ENCODE data around the gene OR4C46. TPM values are rescaled to one million over a fixed set of nuclear protein-coding genes. Genes with fewer than 3 reads are reported as not detected.
"Not testable (repeated sequence)": the region's sequence is repeated elsewhere in the genome, so short reads cannot be mapped to it uniquely, and the experiment has no call there.

OR4C46 gene
- total RNA-seq = not detected
- not detected for polyA plus RNA-seq
- long read RNA-seq, donor 1 = 0 reads
- long read RNA-seq, donor 2 = 0 reads
- long read RNA-seq, donor 3 = 0 reads
- long read RNA-seq, donor 4 = 0 reads
- long read RNA-seq, donor 5 = 0 reads
- long read RNA-seq, donor 6 = 0 reads
- long read RNA-seq, donor 7 = 0 reads
- long read RNA-seq, donor 8 = 0 reads
- long read RNA-seq, donor 9 = 0 reads
- long read RNA-seq, donor 10 = 0 reads

DNA sequence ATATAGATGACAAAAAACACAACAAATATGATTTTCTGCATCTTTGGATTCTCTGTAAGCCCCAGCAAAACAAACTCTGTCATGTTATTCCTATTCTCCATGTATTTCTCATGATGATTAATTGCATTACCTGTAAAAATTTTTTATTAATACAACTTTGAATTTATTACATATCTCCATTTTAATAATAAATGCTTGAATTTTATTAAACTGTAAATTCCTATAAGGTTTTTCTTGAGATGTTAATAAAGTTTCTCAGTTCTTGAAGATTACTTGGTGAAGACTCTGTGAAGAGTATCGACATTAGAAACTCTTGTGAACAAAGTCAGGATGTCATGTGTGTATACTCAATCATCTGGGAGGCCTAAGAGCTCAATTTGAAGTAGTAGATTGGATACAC, at the start of gene OR4C46:
TSS of gene OR4C46 (minus strand) at position 101 of the 400 bp plus-strand sequence. CDS start at position 101, 0 bp downstream.
- no peak within 1 kb of the TSS for H3K27ac ChIP-seq
- no peak within 1 kb of the TSS for H3K4me3 ChIP-seq
- H3K36me3 ChIP-seq = no peaks in the 10 kb centered on the region
- intact Hi-C loops (cut with DNase I; ENCODE audit: low total_unique reads) = no loop called here
- H3K27me3 ChIP-seq = no peaks in the 10 kb centered on the region
- TF ChIP-seq CTCF (IDR thresholded peaks at IDR 0.05) = no peak
- no peak for TF ChIP-seq POLR2A (IDR thresholded peaks at IDR 0.05)
- TF ChIP-seq EP300 (IDR thresholded peaks at IDR 0.05) = no peak
- no peak for TF ChIP-seq POLR2AphosphoS5 (IDR thresholded peaks at IDR 0.05)
- no peak for DNase-seq
- WGBS, 5 donors = 33 to 54% (median 42%) methylated on average over 1 of the region's 1 CpG
- H3K9me3 ChIP-seq = peaks cover 0 to 47% (median 14%) of the 10 kb centered on the region in 4 donors
- H3K4me1 ChIP-seq = no peaks in the 10 kb centered on the region

- intact Hi-C loops (cut with DNase I; ENCODE audit: low total_unique reads); H3K27ac ChIP-seq; H3K4me3 ChIP-seq; DNase-seq; H3K27me3 ChIP-seq; H3K36me3 ChIP-seq; H3K4me1 ChIP-seq: not testable (repeated sequence)
- H3K9me3 ChIP-seq = peaks cover 0 to 41% (median 30%) of the 10 kb centered on the region in 4 donors
- 59 to 72% (median 65%) methylated on average over 8 of the region's 8 CpGs for WGBS, 5 donors
These were observed 41.8 kb upstream of the OR4C46 start for GRCh38 chr11:54645606-54646005.

GRCh38 chr11:54561439-54561838, 42.4 kb downstream of the OR4C46 start:
- H3K27ac ChIP-seq; DNase-seq; intact Hi-C loops (cut with DNase I; ENCODE audit: low total_unique reads); H3K4me1 ChIP-seq; H3K4me3 ChIP-seq; H3K27me3 ChIP-seq; H3K36me3 ChIP-seq: not testable (repeated sequence)
- WGBS, 5 donors = 54 to 66% (median 61%) methylated on average over 3 of the region's 3 CpGs
- peaks cover 0 to 65% (median 49%) of the 10 kb centered on the region in 4 donors for H3K9me3 ChIP-seq

DNA sequence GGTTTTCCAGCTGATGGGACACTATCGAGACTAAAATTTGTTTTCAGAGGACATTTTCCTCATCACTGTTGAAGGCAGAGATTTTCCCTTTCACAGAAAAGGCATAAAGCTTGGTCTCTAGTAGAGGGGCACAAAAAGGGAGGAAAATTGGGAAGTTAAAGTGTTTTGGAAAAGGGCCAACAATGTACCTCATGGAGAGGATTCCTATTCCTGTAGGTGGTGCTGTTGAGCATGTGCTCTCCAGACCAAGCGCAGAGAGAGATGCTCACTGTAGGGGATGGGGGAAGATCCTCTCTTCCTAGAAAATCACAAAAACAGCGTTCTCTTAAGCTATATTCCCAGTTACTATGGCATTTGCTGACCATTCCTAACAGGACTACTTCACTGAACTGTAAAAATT, 44.9 kb downstream of the OR4C46 start:
- Histone ChIP-seq H3K36me3 (no peaks in the 10 kb centered on the region), H3K27me3 (no peaks in the 10 kb centered on the region), H3K4me3 (no peak overlapping the region), H3K9me3 (peaks cover 0 to 68% (median 46%) of the 10 kb centered on the region in 4 donors), H3K4me1 (no peaks in the 10 kb centered on the region), H3K27ac (no peak overlapping the region)
- no peak for DNase-seq
- WGBS, 5 donors = 46 to 68% (median 61%) methylated on average over 3 of the region's 3 CpGs
- TF ChIP-seq EP300 (IDR thresholded peaks at IDR 0.05) (no peak), POLR2A (IDR thresholded peaks at IDR 0.05) (no peak)
- intact Hi-C loops (cut with DNase I; ENCODE audit: low total_unique reads) = no loop called here

DNA sequence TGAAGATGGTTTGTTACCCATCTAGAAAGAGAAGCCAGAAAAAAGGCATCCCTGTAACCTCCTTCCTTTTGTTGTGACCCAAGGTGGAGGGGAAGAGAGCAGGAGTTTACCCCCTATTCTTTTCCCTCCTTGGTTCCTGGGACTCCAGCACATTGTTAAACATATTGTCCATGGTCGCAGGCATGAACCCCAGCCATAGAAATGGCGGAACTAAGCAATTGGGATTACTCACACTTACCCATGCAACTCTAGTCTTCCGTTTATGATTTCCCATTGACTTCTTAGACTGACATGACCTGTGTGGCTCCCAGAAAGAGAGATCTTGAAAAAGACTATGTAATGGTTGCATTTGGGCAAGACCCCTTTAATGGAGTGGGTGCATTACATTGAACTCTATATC, 45.4 kb downstream of the OR4C46 start:
- intact Hi-C loops (cut with DNase I; ENCODE audit: low total_unique reads) = no loop called here
- 57 to 75% (median 63%) methylated on average over 3 of the region's 3 CpGs for WGBS, 5 donors
- Histone ChIP-seq H3K27ac (no peak overlapping the region), H3K27me3 (no peaks in the 10 kb centered on the region), H3K4me3 (no peak overlapping the region), H3K9me3 (peaks cover 0 to 68% (median 48%) of the 10 kb centered on the region in 4 donors), H3K4me1 (no peaks in the 10 kb centered on the region), H3K36me3 (no peaks in the 10 kb centered on the region)
- TF ChIP-seq POLR2AphosphoS5 (IDR thresholded peaks at IDR 0.05) (no peak), POLR2A (IDR thresholded peaks at IDR 0.05) (no peak), EP300 (IDR thresholded peaks at IDR 0.05) (no peak), CTCF (IDR thresholded peaks at IDR 0.05) (no peak)
- DNase-seq = no peak

Other genes starting within 250 kb of the OR4C46 start
- gene OR4A5, start 102.8 kb upstream of the OR4C46 start, total RNA-seq = not detected
- not detected for gene OR4A5, start 102.8 kb upstream of the OR4C46 start, polyA plus RNA-seq